ENCODE measurements around the gene DPH1. TPM values are rescaled to one million over a fixed set of nuclear protein-coding genes. Genes with fewer than 3 reads are reported as not detected.

The DPH1 gene
- total RNA-seq, 4 donors from 2014 or later = 29.9 to 35.6 (median 34.0) TPM

DNA sequence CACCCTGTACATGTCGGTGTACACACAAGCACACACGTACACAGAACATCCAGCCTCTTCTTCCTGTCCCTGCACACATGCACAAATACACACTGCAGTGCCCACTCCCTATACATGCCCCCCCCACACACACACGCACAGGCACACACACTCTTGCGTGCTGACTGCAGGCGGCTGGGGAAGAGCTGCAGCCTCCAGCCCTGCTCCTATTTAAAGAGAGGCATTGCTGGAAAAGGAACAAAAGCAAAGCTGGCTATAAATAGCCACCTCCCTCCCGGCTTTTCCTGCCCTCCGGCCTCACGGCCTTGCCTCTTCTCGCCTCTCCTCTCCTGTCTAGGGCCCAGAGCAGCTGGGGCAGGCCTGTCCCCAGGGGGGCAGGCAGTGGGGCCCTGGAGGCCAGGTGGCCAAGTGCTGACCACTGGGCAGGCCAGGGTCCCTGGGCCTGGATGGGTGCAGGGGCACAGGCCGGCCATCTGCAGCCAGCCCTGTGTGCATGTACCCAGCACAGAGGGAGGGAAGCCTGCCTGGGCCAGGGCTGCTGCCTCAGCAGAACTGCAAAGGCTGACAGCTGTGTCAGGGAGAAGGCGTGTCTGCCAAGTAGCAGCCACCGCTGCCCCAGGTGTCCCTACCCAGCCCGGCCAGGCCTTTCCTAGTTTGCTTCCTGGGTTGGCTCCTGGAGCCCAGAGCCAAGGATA is 30.2 kb upstream of the DPH1 start:
- H3K9me3 ChIP-seq = no peaks in the 10 kb centered on the region
- peak; percentile 64 for ATAC-seq
- peak overlapping the region in 3 of 4 donors; percentile 84 to 86 (median 85) for H3K27ac ChIP-seq
- peaks cover 5% of the 10 kb centered on the region for H3K27me3 ChIP-seq
- H3K4me3 ChIP-seq = no peak overlapping the region
- no peak for TF ChIP-seq EP300 (IDR thresholded peaks at IDR 0.05)
- TF ChIP-seq POLR2A (IDR thresholded peaks at IDR 0.05) = no peak
- TF ChIP-seq, protein P1, sequence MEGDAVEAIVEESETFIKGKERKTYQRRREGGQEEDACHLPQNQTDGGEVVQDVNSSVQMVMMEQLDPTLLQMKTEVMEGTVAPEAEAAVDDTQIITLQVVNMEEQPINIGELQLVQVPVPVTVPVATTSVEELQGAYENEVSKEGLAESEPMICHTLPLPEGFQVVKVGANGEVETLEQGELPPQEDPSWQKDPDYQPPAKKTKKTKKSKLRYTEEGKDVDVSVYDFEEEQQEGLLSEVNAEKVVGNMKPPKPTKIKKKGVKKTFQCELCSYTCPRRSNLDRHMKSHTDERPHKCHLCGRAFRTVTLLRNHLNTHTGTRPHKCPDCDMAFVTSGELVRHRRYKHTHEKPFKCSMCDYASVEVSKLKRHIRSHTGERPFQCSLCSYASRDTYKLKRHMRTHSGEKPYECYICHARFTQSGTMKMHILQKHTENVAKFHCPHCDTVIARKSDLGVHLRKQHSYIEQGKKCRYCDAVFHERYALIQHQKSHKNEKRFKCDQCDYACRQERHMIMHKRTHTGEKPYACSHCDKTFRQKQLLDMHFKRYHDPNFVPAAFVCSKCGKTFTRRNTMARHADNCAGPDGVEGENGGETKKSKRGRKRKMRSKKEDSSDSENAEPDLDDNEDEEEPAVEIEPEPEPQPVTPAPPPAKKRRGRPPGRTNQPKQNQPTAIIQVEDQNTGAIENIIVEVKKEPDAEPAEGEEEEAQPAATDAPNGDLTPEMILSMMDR (IDR thresholded peaks at IDR 0.05) = no peak
- TF ChIP-seq POLR2AphosphoS5 (IDR thresholded peaks at IDR 0.05) = no peak
- WGBS, 2 donors (ENCODE audit: low coverage in 1 of 2) = 17% methylated on average over 5 of the region's 13 CpGs; no CpG with 5 or more reads in 1 of the 2 donors
- H3K4me1 ChIP-seq = peaks cover 0 to 39% (median 17%) of the 10 kb centered on the region in 3 donors
- H3K36me3 ChIP-seq = no peaks in the 10 kb centered on the region

DNA sequence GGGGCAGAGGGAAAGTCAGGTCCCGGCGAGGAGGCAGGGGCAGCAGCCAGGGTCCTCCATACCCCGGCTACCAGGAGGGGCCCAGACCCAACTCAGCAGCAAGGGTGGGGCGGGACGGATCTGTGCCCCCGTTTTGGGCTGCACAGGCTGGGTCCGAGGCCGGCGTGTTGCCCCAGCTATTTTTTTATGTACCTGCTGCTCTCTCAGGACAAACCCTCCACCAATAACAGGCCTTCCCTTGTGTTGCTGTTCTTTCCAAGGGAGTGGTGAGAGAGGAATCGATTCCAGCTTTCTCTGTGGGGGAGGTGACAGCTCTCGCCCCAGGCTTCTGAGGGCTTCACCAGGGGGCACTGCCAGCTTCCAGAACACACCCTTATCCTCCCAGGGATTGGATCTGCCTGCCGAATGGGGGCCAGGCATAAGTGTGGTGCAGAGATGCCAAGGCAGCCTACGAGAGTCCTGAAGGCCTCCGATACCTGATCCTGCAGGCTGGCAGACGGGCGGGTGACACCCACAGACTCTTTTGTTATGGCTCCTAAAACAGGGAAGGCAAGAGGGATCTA is 27.1 kb upstream of the DPH1 start:
- Histone ChIP-seq H3K9me3 (no peaks in the 10 kb centered on the region), H3K4me1 (peaks cover 0 to 29% (median 13%) of the 10 kb centered on the region in 3 donors), H3K36me3 (no peaks in the 10 kb centered on the region), H3K27me3 (peaks cover 4% of the 10 kb centered on the region), H3K4me3 (no peak overlapping the region), H3K27ac (no peak overlapping the region)
- no peak for ATAC-seq
- WGBS, 2 donors (ENCODE audit: low coverage in 1 of 2) = 20 to 85% methylated on average over 1 to 6 of the region's 16 CpGs
- no peak for TF ChIP-seq POLR2A (IDR thresholded peaks at IDR 0.05)
- TF ChIP-seq POLR2AphosphoS5 (IDR thresholded peaks at IDR 0.05) = no peak
- no peak for TF ChIP-seq EP300 (IDR thresholded peaks at IDR 0.05)
- TF ChIP-seq, protein P1 (IDR thresholded peaks at IDR 0.05) = no peak

DNA sequence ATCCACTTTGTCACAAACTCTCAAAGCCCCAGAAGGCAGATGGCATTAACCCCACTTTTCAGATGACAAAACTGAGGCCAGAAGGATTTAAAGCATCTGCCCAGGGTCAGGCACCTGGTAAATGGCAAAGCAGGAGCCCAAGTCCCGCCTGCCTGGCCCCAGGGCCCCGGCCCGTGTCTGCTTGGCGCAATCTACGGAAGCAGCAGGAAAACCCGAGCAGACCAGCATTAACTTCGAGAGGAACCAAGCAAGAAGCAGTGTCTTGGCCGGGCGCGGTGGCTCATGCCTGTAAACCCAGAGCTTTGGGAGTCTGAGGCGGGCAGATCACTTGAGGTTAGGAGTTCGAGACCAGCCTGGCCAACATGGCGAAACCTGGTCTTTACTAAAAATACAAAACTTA is 26.4 kb upstream of the DPH1 start:
- WGBS, 2 donors (ENCODE audit: low coverage in 1 of 2) = 100% methylated on average over 3 of the region's 13 CpGs; no CpG with 5 or more reads in 1 of the 2 donors
- H3K27ac ChIP-seq = no peak overlapping the region
- ATAC-seq = no peak

DNA sequence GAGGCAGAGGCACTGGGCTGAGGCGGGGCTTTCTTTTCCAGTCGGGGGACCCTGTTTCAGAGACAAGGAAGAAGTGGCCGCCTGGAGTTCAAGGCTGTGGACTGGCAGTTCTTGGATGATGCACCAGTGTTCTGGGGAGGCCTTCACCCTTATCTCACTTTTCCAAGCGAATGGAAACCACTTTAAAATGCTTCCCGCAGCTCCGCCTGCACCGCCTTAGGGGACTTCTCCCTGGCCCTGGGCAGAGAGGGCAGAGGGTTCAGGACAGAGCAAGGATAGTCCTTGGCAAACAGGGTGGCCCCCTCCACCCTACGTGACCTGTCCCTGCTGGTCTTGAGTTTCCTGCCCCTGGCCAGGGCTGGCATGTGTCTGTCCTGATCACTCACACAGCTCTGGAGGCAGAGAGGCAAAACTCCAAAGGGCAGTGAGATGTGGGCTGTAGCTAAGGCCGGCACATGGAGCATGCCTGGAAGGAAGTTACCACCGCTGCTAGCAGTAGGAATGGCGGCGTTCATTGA is 25.5 kb upstream of the DPH1 start:
- Histone ChIP-seq H3K27me3 (no peaks in the 10 kb centered on the region), H3K4me3 (no peak overlapping the region), H3K27ac (no peak overlapping the region), H3K4me1 (peaks cover 0 to 13% (median 7%) of the 10 kb centered on the region in 3 donors), H3K9me3 (no peaks in the 10 kb centered on the region), H3K36me3 (no peaks in the 10 kb centered on the region)
- no peak for ATAC-seq
- TF ChIP-seq POLR2A (IDR thresholded peaks at IDR 0.05) (no peak), POLR2AphosphoS5 (IDR thresholded peaks at IDR 0.05) (no peak), EP300 (IDR thresholded peaks at IDR 0.05) (no peak)
- TF ChIP-seq, protein P1 (IDR thresholded peaks at IDR 0.05) = no peak
- 59 to 84% methylated on average over 5 to 7 of the region's 12 CpGs for WGBS, 2 donors (ENCODE audit: low coverage in 1 of 2)

More for the DNA sequence above, 26.4 kb upstream of the DPH1 start:
- Histone ChIP-seq H3K27me3 (no peaks in the 10 kb centered on the region), H3K4me3 (no peak overlapping the region), H3K9me3 (no peaks in the 10 kb centered on the region), H3K36me3 (no peaks in the 10 kb centered on the region), H3K4me1 (peaks cover 0 to 22% (median 11%) of the 10 kb centered on the region in 3 donors)
- no peak for TF ChIP-seq POLR2A (IDR thresholded peaks at IDR 0.05)
- no peak for TF ChIP-seq EP300 (IDR thresholded peaks at IDR 0.05)
- no peak for TF ChIP-seq POLR2AphosphoS5 (IDR thresholded peaks at IDR 0.05)
- TF ChIP-seq, protein P1 (IDR thresholded peaks at IDR 0.05) = no peak

Data from gastroesophageal sphincter (tissue), 4 donors.